DLD1 (cell line): ENCODE results near the gene ARGLU1.

ENCODE experiments used
- in situ Hi-C: cut with HindIII; loops from 2 replicates; pipeline ENCODE4 v1.10.0; 2017; ENCODE audit warnings: low sequenced_read_pairs

ARGLU1 gene

DNA sequence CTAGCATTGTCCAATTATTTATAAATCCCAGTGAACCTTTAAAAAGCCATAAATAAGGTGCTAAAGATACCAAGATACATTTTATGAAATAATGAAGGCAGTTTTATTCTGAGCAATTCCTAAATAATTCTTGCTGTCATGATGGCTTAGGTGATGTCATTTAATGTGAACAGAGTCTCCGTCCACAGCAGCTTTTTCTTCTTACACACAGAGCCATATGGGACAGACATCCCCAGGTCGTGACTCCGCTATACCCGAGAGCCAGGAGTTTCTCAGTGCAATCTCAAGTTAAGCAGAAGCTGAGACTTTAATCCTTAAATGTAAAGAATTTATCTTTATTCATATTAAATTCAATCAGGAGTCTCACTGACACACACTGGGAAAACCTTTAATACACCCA is 62.2 kb downstream of the ARGLU1 start:
- in situ Hi-C loops: no loop called here

DNA sequence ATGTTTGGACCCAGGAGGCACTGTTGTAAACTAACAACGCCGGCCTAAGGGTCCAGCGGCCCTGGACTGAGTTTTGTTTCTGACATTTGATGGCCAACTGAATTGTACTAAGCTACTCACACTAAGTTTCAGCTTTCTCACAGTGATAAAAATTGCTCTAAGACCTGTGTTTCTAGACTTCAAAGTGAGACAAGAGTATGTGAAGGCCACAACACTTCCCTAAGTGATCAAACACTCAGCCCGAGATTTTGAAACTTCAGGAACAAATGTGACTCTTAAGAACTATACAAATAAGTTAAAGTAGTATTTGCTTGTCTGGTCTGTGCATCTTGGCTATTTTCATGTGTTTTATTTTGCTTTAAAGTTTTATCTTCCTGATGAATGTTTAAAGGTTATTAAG is 62.6 kb downstream of the ARGLU1 start:
- in situ Hi-C loops: no loop called here

DNA sequence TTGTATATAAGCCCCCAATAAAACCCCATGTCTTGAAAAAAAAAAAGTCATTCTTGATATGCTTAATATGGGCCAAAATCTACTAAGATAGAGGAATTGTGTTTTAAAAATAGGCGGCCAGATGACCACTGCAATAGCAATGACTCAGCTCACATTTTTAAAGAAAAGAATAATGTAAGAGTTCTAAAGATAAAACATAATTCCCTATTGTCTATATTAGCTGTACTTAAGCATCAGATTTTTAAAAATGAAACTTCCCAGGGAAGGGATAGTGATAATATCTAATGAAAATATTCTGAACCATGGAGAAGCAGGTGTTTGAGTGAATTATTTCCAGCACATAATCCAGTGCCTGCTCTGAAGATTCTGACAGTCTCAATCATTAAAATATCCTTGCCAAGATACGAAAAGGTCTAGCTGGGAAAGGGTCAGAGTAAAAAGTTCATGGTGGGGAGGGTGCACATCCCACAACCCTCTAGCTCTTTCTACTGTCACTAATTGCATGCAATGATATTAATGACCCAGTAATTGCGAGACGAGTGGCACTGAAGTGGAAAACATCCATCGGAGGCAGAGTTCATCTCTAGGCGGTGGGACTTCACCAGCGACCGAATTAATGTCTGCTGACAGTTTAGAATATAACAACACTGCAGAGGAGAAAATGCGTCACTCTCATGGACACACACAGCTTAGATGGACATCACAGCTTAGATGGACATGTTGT is 64.0 kb downstream of the ARGLU1 start:
- in situ Hi-C loops: no loop called here

DNA sequence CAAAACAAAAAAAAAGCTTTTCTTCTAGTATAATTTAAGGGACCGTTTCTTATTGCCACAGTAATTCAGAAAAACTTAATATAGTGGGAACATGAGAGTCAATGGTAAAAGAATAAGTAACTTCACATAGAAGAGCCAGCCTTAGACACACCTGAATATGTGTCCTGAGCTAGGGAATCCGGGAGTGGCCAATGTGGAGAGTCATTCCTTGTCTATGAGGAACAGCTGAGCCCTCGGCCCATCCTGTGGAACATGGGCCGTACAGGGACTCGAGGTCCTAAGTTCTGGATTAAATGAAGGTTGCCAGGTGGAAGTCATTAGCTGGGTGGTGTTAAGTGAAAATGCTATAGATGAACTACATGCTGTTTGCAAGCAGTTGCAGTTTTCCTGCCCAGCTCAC is 64.7 kb downstream of the ARGLU1 start:
- in situ Hi-C loops: no loop called here

DNA sequence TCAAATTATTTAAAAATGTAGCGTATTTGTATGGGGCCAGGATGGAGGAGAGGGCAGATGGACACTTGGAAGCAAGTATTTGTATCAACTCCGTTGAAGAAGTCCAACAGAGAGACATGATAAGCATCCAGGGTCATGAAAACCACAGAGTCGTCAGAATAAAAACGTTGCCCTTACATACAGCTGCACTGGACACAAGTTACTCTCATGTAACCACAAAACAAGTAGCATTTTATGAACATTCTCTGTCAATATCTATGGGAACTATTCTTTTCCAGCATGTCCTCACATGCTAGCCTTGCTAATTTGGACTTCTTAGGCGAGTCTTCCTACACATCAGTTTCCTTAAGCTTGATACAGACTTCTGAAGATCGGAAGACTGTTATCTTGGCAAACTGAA is 67.5 kb downstream of the ARGLU1 start:
- in situ Hi-C loops: no loop called here

DNA sequence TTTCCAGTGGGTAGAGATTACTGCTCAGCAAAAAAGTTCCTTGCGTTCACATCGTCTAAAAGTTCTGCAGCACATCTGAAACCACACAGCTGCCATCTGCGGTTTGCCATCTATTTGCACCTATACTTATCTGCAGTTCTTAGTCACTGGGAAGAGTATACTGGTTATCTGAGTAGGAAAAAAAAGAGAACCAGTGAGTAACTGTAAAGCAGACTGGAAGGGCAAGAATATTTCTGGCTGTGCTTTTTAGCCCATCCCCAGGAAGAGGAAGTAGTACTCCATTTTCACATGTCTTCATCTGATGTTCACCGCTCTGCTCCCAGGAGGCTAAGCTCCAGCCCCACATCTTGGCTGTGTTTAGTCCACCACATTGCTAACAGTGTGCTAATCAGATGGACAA is 68.0 kb downstream of the ARGLU1 start:
- in situ Hi-C loops: no loop called here

DNA sequence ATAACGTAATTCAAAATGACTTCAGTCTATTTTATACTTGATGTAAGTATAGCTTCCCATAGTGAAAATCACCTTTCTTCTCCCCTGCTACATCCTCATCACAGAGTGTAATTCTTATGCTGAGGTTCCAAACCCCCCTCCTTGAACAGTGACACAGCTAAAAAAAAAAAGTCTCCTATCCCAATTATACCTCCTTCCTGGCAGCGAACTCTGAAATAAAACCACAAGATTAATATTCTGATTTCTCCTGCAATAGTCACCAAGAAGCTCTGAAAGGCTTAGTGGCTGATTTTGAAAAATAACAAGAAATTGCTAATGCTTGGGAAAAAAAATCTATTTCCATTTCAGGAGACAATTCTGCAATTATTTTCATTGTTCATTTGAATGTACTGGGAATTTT is 68.8 kb downstream of the ARGLU1 start:
- in situ Hi-C loops: no loop called here

DNA sequence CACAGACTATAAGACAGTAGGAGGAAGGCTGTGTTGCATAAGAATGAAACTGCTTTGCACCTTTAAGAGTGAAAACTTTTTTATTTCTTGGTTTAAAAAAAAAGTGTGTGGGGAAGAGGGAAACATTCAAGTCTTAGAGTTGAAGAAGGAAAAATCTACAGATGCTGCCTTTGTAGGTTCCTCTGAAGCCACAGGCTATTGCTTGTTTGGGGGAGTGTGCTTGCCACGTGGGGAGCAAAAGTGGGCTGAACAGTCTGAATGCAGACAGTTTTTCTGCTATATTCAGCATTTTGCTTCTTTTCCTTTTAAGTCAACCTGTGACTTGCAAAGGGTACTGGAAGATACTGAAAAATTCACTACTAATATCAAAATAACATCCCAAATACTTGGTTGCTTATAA is 69.4 kb downstream of the ARGLU1 start:
- in situ Hi-C loops: no loop called here

DNA sequence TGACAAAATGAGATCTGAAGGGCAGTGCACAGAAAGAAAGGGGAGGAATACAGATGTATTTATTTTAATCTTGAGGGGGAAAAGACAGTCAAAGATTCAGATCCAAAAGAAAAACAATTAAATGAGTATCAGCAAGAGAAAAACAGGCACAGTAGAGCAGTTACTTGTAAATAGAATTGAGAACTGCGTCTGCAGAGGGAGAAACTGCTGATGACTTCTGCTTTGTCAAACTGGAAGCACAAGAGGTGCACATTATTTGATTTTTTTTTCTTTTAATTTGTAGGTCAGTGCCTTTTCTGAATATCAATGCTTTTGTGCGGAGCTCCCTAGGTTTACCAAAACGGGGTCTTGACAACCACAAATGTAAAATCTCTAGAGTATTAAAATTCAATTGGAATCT is 69.8 kb downstream of the ARGLU1 start:
- in situ Hi-C loops: no loop called here

DNA sequence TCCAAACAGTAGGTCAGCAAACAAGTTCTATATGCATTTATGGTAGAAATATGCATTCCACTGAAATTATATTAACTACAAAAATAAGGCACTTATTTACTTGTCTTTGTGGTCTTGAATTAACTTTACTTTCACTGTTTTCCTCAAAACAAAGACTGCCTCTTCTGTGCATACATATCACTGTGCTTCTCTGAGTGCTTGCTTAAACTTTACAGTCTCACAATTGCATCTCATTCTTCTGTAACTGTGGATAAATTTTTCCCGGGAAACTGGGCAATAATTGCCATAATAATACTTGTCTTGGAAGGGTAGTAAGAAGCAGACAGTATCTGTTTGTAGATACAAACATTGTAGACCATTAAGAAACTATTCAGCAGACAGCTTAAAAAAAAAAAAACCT is 70.9 kb downstream of the ARGLU1 start:
- in situ Hi-C loops: no loop called here

DNA sequence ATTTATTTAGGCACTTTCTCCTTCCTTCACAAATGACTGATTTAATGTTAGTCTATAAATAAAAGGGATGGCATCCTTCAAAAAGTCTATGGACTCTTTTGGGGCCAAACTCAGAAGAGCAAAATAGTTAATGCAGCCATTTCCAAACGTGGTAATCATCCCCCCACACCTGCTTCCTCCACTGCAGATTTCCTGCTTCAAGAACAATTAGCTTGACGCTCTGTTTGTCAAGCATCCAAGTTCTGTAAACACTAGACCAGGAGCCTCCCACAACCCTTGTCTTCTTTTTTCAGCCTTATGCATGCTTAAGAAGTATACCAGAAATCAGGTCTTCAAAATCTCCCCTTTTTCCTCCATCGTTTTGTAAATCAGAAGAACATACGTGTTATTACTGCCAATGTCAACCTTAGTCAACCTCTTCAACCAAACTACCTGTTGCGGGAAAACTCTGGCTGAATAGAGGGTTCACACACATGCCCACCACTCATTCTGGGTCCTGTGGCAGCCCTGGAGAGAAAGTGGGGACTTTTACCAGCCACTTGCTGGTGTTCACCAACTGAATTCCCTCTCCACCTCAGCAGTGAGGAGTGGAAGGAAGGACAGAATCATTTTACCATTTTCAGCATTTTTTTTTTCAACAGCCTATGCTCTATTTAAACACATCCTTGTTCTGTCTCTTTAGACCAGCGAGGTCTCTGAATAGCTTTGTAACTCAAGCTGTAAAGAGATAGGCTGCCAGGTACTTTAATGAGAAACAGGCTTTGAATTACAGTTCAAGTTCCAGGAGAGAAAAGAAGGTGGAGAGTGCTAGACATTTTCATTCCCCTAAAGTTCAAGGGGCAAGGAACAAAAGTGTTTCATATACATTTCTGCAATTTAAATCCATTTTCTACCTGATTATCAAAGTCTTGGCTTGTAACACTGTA is 71.6 kb downstream of the ARGLU1 start:
- in situ Hi-C loops: no loop called here

DNA sequence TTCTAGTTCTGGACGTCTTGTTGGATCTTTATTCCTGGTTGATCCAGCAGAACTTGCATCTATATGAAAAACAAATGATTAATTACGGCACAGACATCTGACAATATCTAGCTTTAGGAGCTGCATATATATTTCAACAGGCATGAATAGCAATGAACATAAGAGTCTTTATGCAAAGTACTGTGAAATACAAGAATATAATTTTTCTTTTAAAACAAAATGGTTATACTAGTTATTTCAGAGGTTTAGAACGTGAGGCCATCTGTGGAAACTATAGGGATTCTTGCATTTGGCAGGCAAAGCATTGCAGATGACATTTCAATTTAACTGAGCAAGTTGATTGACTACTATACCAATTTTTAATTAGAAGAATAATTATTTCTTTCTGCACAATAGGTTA is 73.0 kb downstream of the ARGLU1 start:
- in situ Hi-C loops: no loop called here

DNA sequence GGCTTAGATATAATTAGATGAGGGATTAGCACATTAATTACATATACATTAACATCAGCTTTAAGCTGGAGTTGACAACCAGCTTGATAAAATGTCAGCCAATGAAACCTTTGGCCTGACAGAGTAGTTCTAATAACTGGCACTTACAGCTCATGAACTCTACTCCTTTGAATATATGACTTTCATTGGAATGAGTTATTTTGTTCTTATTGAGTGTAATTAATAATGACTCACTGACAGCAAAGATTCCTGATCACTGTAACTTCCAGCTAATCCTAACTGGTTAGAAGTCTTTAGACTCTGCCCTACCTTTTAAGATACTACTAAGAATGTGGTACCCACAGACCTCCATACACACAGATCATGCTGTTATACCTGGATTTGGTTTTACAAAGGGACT is 73.4 kb downstream of the ARGLU1 start:
- in situ Hi-C loops: no loop called here

DNA sequence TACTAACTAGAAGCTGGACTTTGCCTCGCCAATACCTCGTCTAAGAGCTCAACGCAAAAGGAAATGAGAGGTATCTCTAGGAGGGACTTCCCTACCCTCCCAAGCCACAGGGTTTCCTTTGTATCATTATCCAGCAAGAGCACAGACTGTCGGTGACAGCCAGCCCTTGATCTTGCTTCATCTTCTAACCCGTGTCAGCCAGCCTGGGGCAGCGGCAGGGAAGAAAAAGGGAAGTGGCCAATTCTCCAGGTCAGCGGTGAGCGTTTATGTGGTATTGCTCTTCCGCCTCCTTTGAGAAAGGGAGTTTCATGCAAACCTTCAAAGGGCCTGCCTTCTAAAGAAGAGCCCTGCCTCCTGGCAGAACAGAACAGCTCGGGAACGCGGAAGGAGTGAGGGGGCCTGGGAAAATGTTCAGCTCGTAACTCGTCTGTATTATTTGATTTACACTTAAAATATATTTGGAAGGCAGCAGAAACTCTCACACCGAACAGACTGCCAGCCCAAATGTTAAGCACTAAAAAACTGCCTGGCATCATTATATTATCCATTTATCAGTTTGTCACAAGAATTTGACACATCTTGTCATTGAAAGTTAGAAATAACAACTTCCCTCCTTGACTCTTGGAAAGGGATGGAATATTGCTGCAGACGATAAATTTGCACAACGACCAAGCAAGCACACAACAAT is 74.3 kb downstream of the ARGLU1 start:
- in situ Hi-C loops: no loop called here

DNA sequence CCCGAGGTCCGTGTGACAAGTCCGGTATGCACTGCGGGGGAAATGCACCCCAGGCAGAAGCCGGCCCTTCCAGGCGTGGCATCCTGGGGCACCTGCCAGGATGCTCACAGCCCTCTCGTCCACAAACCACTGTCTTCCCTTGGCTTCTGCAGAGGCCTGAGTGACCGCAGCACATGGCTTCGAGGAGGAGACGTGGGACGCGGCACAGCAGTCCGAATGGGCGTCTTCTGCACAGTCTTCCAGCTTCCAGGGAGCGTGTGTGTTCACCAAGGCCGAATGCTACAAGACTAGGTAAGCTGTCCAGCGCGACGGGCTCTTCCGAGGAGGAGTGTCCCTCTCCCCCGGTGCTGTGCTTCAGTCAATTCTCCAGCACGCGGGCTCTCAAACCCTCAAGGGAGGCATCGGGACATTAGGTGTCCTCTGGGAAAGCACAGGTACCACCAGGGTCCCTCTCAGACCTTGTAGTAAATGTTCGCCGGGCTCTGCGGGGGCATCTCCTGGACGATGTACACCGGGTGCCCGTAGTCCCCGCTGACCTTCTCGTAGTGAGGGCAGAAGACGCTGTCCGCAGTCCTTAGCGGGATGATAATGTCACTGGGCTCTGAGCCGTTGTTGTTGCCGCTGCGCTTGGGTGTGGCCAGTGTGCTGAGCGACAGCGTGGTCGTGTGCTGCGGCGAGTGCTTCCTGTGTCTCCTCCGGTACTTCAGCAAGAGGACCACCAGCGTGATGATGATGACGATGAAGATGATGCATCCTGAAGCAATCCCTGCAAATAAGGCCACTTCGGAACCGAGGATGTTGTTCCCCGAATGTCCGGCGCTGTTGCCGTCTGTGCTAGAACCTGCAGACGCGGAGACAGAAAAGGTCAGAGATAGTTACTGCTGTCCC is 75.1 kb downstream of the ARGLU1 start:
- in situ Hi-C loops: no loop called here

DNA sequence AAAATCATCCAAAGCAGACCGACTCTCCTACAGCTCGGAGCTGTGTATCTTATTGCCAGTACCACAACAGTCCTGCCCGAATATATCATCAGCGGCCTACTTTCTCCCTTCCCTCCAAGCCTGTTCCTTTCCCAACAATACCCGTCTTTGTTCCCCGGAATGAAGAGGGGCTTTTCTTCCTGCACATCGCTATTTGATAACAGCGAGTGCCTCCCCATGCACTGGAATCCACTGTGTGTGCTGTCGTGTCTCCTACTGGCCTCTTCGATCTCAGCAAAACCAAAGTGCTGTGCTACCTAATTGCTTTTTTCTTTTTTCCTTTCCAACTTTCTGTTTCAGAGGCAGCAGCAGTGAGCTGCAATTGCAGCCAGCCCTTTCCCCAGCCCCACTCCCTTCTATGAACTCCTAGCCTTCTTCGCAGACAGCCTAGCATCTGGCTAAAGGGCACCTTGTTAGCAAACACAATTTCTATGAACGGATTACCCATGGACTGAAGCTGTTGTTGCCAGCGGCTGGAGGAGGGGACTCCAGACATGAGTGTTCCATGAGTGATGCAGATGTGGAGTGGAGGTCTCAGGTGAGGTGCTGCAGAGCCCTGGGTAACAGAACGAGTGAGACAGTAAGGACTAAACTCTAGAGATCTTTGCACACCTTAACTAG is 75.9 kb downstream of the ARGLU1 start:
- in situ Hi-C loops: no loop called here
